Measurements from ENCODE around the gene DDX1. TPM values are rescaled to one million over a fixed set of nuclear protein-coding genes. Genes with fewer than 3 reads are reported as not detected.

DDX1 gene
- total and polyA plus RNA-seq, 9 donors = 36.5 to 80.1 (median 67.4) TPM

DNA sequence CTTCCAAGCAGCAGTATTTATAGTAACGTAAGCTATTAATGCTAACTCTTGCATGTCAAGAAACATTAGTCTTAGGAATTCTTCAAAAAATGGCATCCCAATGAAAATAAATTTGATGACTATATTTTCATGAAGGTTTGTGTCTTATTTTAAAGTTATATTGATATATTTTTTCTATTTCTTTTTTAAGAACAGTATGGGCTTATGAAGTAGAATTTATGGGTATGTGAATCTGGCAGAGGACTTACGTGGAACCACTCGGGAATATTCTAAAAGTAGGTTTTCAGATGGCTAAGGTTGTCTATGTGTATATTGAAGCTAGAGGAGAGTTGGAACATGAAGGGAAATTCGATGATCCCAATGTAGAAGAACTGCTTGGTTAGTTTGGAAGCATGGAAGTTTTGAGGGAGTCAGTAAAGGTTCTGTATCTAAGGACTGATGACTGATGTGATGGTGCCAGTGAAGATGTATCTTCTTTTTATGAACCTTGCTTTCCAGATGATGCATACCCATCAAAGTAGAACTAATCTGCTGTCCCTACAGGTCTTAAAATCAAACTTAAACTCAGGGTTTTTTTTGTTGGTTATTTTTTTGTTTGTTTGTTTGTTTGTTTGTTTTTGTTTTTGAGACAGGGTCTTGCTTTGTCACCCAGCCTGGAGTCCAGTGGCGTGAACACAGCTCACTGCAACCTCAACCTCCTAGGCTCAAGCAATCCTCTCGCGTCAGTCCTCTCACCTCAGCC is 39.5 kb downstream of the DDX1 start:
- H3K27me3 ChIP-seq = no peaks in the 10 kb centered on the region
- H3K36me3 ChIP-seq = no peaks in the 10 kb centered on the region
- no peak overlapping the region for H3K27ac ChIP-seq
- H3K9me3 ChIP-seq = no peaks in the 10 kb centered on the region
- intact Hi-C loops (cut with DNase I) = loop anchor here in 2 of 4 donors (10.0 kb wide), 2 partner anchors 874 to 1124 kb away; no protein-coding TSS in a partner anchor
- H3K4me3 ChIP-seq = no peak overlapping the region
- TF ChIP-seq POLR2A (IDR thresholded peaks at IDR 0.05) = no peak
- TF ChIP-seq EP300 (IDR thresholded peaks at IDR 0.05) = no peak
- TF ChIP-seq, protein P1, sequence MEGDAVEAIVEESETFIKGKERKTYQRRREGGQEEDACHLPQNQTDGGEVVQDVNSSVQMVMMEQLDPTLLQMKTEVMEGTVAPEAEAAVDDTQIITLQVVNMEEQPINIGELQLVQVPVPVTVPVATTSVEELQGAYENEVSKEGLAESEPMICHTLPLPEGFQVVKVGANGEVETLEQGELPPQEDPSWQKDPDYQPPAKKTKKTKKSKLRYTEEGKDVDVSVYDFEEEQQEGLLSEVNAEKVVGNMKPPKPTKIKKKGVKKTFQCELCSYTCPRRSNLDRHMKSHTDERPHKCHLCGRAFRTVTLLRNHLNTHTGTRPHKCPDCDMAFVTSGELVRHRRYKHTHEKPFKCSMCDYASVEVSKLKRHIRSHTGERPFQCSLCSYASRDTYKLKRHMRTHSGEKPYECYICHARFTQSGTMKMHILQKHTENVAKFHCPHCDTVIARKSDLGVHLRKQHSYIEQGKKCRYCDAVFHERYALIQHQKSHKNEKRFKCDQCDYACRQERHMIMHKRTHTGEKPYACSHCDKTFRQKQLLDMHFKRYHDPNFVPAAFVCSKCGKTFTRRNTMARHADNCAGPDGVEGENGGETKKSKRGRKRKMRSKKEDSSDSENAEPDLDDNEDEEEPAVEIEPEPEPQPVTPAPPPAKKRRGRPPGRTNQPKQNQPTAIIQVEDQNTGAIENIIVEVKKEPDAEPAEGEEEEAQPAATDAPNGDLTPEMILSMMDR (IDR thresholded peaks at IDR 0.05) = no peak
- peaks cover 1% of the 10 kb centered on the region for H3K4me1 ChIP-seq (ENCODE audit: insufficient read depth)
- no peak for DNase-seq
- WGBS, 3 donors = 67 to 78% (median 74%) methylated on average over 7 of the region's 7 CpGs

DNA sequence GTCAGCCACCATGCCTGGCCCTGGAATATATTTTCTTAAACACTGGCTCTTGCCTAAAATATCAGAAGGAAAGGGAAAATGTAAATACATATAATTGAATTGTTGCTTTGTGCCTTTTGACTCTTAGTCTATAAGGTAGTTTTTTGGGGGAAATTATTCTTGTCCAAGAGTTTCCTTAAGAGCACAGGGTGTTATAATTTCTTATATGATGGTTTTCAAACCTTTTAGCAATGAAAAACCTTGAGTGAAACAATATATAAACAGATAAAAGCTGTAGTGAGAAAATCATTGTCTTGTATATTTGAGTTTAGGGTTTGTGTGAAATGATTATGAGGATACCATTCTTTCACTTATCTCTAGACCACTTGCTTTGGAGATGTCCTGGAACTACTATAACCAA is 40.2 kb downstream of the DDX1 start:
- Histone ChIP-seq H3K4me1 (ENCODE audit: insufficient read depth) (peaks cover 1% of the 10 kb centered on the region), H3K9me3 (no peaks in the 10 kb centered on the region), H3K36me3 (no peaks in the 10 kb centered on the region), H3K27me3 (no peaks in the 10 kb centered on the region), H3K27ac (no peak overlapping the region), H3K4me3 (no peak overlapping the region)
- DNase-seq = no peak
- intact Hi-C loops (cut with DNase I) = loop anchor here in 2 of 4 donors (10.0 kb wide), 2 partner anchors 873 to 1123 kb away; no protein-coding TSS in a partner anchor
- TF ChIP-seq POLR2A (IDR thresholded peaks at IDR 0.05) (no peak), EP300 (IDR thresholded peaks at IDR 0.05) (no peak)
- TF ChIP-seq, protein P1 (IDR thresholded peaks at IDR 0.05) = no peak

DNA sequence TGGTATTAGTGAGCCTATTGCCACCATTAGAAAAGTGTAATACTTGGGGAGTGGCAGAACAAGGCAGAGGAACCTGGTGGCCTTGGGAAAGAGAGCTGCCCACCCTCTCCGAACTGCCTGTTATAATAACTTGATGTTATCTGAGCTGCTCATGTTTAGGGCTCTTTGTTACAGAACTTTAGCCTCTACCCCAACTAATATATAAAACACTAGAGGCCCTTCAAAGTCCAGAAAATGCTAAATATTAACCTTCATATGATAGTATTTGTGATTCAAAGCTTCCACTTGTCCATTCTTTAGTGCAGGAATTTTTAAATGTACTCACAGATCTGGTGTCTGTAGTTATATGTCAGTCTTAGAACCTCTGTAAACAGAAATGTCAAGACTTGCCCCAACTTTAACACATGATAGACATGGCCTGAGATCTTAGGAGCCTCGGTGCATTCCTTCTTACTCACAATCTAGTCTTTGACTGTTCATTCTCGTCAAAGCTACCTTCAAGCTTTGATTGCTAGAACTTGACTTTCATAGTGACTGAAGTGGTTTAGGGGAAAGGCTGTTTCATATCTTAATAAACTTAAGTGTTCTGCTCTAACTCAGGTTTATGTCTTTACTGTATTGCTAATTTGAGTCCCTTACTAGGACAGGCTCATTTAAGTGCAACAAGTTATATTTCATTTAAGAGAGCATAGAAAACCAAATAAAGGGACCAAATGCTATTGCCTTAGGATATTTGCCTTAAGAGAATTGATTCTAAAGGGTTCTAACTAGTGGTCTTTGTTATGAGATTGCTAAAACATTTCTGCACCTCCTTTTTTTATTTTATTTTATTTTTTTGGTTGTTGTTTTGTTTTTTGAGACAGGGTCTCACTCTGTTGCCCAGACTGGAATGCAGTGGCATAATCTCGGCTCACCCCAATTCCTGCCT is 41.6 kb downstream of the DDX1 start:
- H3K4me3 ChIP-seq = no peak overlapping the region
- H3K36me3 ChIP-seq = no peaks in the 10 kb centered on the region
- H3K4me1 ChIP-seq (ENCODE audit: insufficient read depth) = peaks cover 6% of the 10 kb centered on the region
- DNase-seq = no peak
- no peak overlapping the region for H3K27ac ChIP-seq
- no peaks in the 10 kb centered on the region for H3K27me3 ChIP-seq
- intact Hi-C loops (cut with DNase I) = loop anchor here in 2 of 4 donors (10.0 kb wide), 2 partner anchors 871 to 1121 kb away; no protein-coding TSS in a partner anchor
- no peaks in the 10 kb centered on the region for H3K9me3 ChIP-seq
- TF ChIP-seq POLR2A (IDR thresholded peaks at IDR 0.05) (no peak), EP300 (IDR thresholded peaks at IDR 0.05) (no peak)
- TF ChIP-seq, protein P1 (IDR thresholded peaks at IDR 0.05) = no peak
- 92 to 94% (median 93%) methylated on average over 4 of the region's 4 CpGs for WGBS, 3 donors

DNA sequence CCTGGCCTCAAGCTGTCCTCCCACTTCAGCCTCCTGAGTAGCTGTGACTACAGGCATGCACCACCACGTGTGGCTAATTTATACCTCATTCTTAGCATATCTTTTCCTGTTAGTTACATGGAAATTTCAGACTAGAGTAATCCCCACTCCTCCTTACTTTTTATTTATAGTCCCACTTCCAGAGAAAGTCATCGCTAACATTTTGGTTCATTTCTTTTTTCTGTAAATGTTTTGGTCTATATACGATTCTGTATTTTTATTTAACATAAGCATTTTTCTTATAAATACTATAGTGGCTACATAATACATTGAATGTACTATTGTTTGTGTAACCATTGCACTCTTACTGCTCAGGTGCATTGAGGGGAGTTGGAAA is 42.3 kb downstream of the DDX1 start:
- peaks cover 8% of the 10 kb centered on the region for H3K4me1 ChIP-seq (ENCODE audit: insufficient read depth)
- TF ChIP-seq, protein P1 (IDR thresholded peaks at IDR 0.05) = no peak
- TF ChIP-seq POLR2A (IDR thresholded peaks at IDR 0.05) = no peak
- TF ChIP-seq EP300 (IDR thresholded peaks at IDR 0.05) = no peak
- WGBS, 3 donors = 75 to 80% (median 76%) methylated on average over 3 of the region's 3 CpGs
- no peak overlapping the region for H3K27ac ChIP-seq
- H3K9me3 ChIP-seq = no peaks in the 10 kb centered on the region
- DNase-seq = no peak
- no peaks in the 10 kb centered on the region for H3K27me3 ChIP-seq
- no peaks in the 10 kb centered on the region for H3K36me3 ChIP-seq
- H3K4me3 ChIP-seq = no peak overlapping the region
- intact Hi-C loops (cut with DNase I) = loop anchor here in 2 of 4 donors (10.0 kb wide), 2 partner anchors 871 to 1121 kb away; no protein-coding TSS in a partner anchor

Measured in ovary (tissue), 9 donors.